Spleen (tissue), 11 donors: ENCODE data around the gene TMEM114. TPM values are rescaled to one million over a fixed set of nuclear protein-coding genes. Genes with fewer than 3 reads are reported as not detected.

Source experiments
- DNase-seq: peaks from one replicate; pipeline ENCODE4 v3.0.0-alpha.2; 2020
- H3K27ac ChIP-seq, 8 donors: fragments of 200-600 bp; sonication (generic) in 7 of 8; 1 replicate in 4 of 8; 2 replicates in 4 of 8; pipeline versions ENCODE4 v1.5.0 to v1.8.0; 2016 to 2021; ENCODE audit warnings: inconsistent platforms in 4 of 8, mild to moderate bottlenecking in 4 of 8, moderate library complexity in 1 of 8
- H3K27me3 ChIP-seq, 7 donors: fragments of 200-600 bp; sonication (generic) in 6 of 7; replicated peaks in 1 of 7; 1 replicate in 4 of 7; 2 replicates in 3 of 7; pipeline versions ENCODE4 v1.5.0 to v1.8.0; 2016 to 2021; ENCODE audit warnings: inconsistent platforms in 3 of 7, mild to moderate bottlenecking in 1 of 7
- H3K36me3 ChIP-seq, 6 donors: fragments of 200-600 bp; sonication (generic) in 5 of 6; 1 replicate in 4 of 6; 2 replicates in 2 of 6; pipeline versions ENCODE4 v1.5.0 to v1.8.0; 2016 to 2021; ENCODE audit warnings: inconsistent platforms in 2 of 6
- H3K4me1 ChIP-seq, 6 donors: fragments of 200-600 bp; sonication (generic) in 5 of 6; 1 replicate in 3 of 6; 2 replicates in 3 of 6; pipeline versions ENCODE4 v1.5.0 to v1.8.0; 2016 to 2021; ENCODE audit warnings: inconsistent platforms in 3 of 6
- H3K4me3 ChIP-seq, 8 donors: fragments of 200-600 bp; sonication (generic) in 7 of 8; 1 replicate in 4 of 8; 2 replicates in 4 of 8; pipeline versions ENCODE4 v1.5.0 to v1.8.0; 2016 to 2021; ENCODE audit warnings: inconsistent platforms in 4 of 8, mild to moderate bottlenecking in 4 of 8, moderate library complexity in 2 of 8
- H3K9me3 ChIP-seq, 8 donors: fragments of 200-600 bp; sonication (generic) in 7 of 8; 1 replicate in 4 of 8; 2 replicates in 4 of 8; pipeline versions ENCODE4 v1.5.0 to v1.8.0; 2016 to 2021; ENCODE audit warnings: inconsistent platforms in 4 of 8
- CTCF ChIP-seq, 11 experiments: fragments of 200-600 bp in 7 of 11; fragments of 450-650 bp in 4 of 11; sonication (generic) in 4 of 11; IDR thresholded peaks in 8 of 11; conservative IDR thresholded peaks in 3 of 11; 1 replicate in 7 of 11; 2 replicates in 4 of 11; pipeline versions ENCODE4 v1.4.0 to v1.8.0; 2016 to 2021; ENCODE audit warnings: antibody characterized with exemption in 11 of 11, inconsistent platforms in 4 of 11, mild to moderate bottlenecking in 1 of 11
- POLR2A ChIP-seq, 3 donors: fragments of 450-650 bp; IDR thresholded peaks; one replicate each; pipeline ENCODE4 v1.5.1; 2017; ENCODE audit warnings: antibody characterized with exemption in 3 of 3, mild to moderate bottlenecking in 1 of 3
- POLR2AphosphoS5 ChIP-seq, 3 donors: sonication (generic); formaldehyde crosslinking; IDR thresholded peaks; one replicate each; pipeline ENCODE4 v1.5.1; 2017; ENCODE audit warnings: antibody characterized with exemption in 3 of 3
- WGBS, 5 donors: extraction: QIAGEN DNeasy Blood & Tissue Kit in 3 of 5; methylation state at CpG; one replicate each; pipeline versions ENCODE4 v1.1.5 to v1.1.7; 2013 to 2018; 5-methylcytosine and 5-hydroxymethylcytosine counted together
- intact Hi-C: fragments of 100-400 bp; cut with DNase I; formaldehyde crosslinking; loops from one replicate; pipeline ENCODE4 v1.15.0; 2023; ENCODE audit warnings: low total_unique reads
- polyA plus RNA-seq, 3 donors: library from polyadenylated mRNA; stranded (reverse); fragments of 200-250 nt; gene quantifications; one replicate each; pipeline ENCODE4 v1.2.1, GENCODE V29; 2013
- total RNA-seq, 7 donors: library from RNA; depleted of rRNA in 3 of 7; stranded (reverse); fragments of >200 nt in 3 of 7; fragmentation: NEBNext Ultra II Directional in 4 of 7; extraction: Animal tissue kit (Norgen Biotek cat#: 25700) in 4 of 7; gene quantifications; one replicate each; pipeline versions ENCODE4 v1.1.0 to v1.2.1, GENCODE V29; 2016 to 2021
- donor health status: healthy with polysubstance abuse.
- donor health status: DM: no; HTN: no; CAD: no; lungs with moderate emphysema.
- donor health status: DM: no; HTN: no; CAD: no.
- donor health status: Bipolar disorder and iron deficiency.
- donor health status: healthy.
- donor health status: DM: no; HTN: no; CAD: no.
- donor health status: DM: yes; HTN: yes; CAD: no.

TMEM114 gene
- total and polyA plus RNA-seq, 10 donors, result not detected

- Histone ChIP-seq H3K27me3 (no peaks in the 10 kb centered on the region), H3K27ac (peak overlapping the region in 7 of 8 donors; percentile 74 to 93 (median 88)), H3K36me3 (peaks cover 0 to 100% (median 84%) of the 10 kb centered on the region in 6 donors), H3K4me1 (peaks cover 0 to 34% (median 10%) of the 10 kb centered on the region in 6 donors), H3K9me3 (no peaks in the 10 kb centered on the region), H3K4me3 (peak overlapping the region in 1 of 8 donors; percentile 60)
- 32 to 58% (median 42%) methylated on average over 5 of the region's 5 CpGs for WGBS, 5 donors
- peak; percentile 84 for DNase-seq
- TF ChIP-seq POLR2AphosphoS5 (IDR thresholded peaks at IDR 0.05) (peak; percentile 52 to 77 (median 57)), POLR2A (IDR thresholded peaks at IDR 0.05) (no peak)
- intact Hi-C loops, result no loop called here
Measured at GRCh38 chr16:8632675-8633182, 42.4 kb upstream of the TMEM114 start.

GRCh38 chr16:8631818-8632465 lies 41.6 kb upstream of the TMEM114 start:
- 70 to 75% (median 70%) methylated on average over 15 of the region's 15 CpGs for WGBS, 5 donors
- intact Hi-C loops, result no loop called here
- Histone ChIP-seq H3K9me3 (no peaks in the 10 kb centered on the region), H3K27ac (peak overlapping the region in 7 of 8 donors; percentile 74 to 93 (median 88)), H3K36me3 (peaks cover 0 to 100% (median 87%) of the 10 kb centered on the region in 6 donors), H3K27me3 (no peaks in the 10 kb centered on the region), H3K4me1 (peaks cover 0 to 41% (median 14%) of the 10 kb centered on the region in 6 donors), H3K4me3 (peak overlapping the region in 1 of 8 donors; percentile 60)
- TF ChIP-seq POLR2A (IDR thresholded peaks at IDR 0.05), result no peak
- TF ChIP-seq CTCF (IDR thresholded peaks at IDR 0.05 in 8 of 11, conservative IDR thresholded peaks at IDR 0.05 in 3 of 11), result no peak
- no peak for TF ChIP-seq POLR2AphosphoS5 (IDR thresholded peaks at IDR 0.05)
- peak; percentile 73 for DNase-seq

GRCh38 chr16:8631373-8631772 lies 41.1 kb upstream of the TMEM114 start:
- no peaks in the 10 kb centered on the region for H3K27me3 ChIP-seq
- H3K9me3 ChIP-seq, result no peaks in the 10 kb centered on the region
- WGBS, 5 donors, result 90 to 97% (median 94%) methylated on average over 9 of the region's 9 CpGs
- peak; percentile 17 for DNase-seq
- peaks cover 0 to 46% (median 15%) of the 10 kb centered on the region in 6 donors for H3K4me1 ChIP-seq
- peak overlapping the region in 7 of 8 donors; percentile 74 to 93 (median 88) for H3K27ac ChIP-seq
- TF ChIP-seq CTCF (IDR thresholded peaks at IDR 0.05 in 8 of 11, conservative IDR thresholded peaks at IDR 0.05 in 3 of 11) (no peak), POLR2A (IDR thresholded peaks at IDR 0.05) (no peak), POLR2AphosphoS5 (IDR thresholded peaks at IDR 0.05) (no peak)
- peak overlapping the region in 1 of 8 donors; percentile 60 for H3K4me3 ChIP-seq
- intact Hi-C loops, result no loop called here
- peaks cover 0 to 100% (median 85%) of the 10 kb centered on the region in 6 donors for H3K36me3 ChIP-seq

- DNase-seq, result peak; percentile 46
- TF ChIP-seq POLR2A (IDR thresholded peaks at IDR 0.05) (no peak), CTCF (IDR thresholded peaks at IDR 0.05 in 8 of 11, conservative IDR thresholded peaks at IDR 0.05 in 3 of 11) (no peak), POLR2AphosphoS5 (IDR thresholded peaks at IDR 0.05) (no peak)
Measured at GRCh38 chr16:8630255-8630953, 40.1 kb upstream of the TMEM114 start.

More at GRCh38 chr16:8630255-8630953, 40.1 kb upstream of the TMEM114 start:
- H3K27ac ChIP-seq, result peak overlapping the region in 1 of 8 donors; percentile 93
- peaks cover 0 to 100% (median 84%) of the 10 kb centered on the region in 6 donors for H3K36me3 ChIP-seq
- WGBS, 5 donors, result 91 to 94% (median 93%) methylated on average over 11 of the region's 11 CpGs
- peaks cover 0 to 50% (median 15%) of the 10 kb centered on the region in 6 donors for H3K4me1 ChIP-seq
- H3K4me3 ChIP-seq, result no peak overlapping the region
- no peaks in the 10 kb centered on the region for H3K9me3 ChIP-seq
- intact Hi-C loops, result no loop called here
- no peaks in the 10 kb centered on the region for H3K27me3 ChIP-seq
